Measurements from ENCODE around the gene TFF1.

Gene TFF1

DNA sequence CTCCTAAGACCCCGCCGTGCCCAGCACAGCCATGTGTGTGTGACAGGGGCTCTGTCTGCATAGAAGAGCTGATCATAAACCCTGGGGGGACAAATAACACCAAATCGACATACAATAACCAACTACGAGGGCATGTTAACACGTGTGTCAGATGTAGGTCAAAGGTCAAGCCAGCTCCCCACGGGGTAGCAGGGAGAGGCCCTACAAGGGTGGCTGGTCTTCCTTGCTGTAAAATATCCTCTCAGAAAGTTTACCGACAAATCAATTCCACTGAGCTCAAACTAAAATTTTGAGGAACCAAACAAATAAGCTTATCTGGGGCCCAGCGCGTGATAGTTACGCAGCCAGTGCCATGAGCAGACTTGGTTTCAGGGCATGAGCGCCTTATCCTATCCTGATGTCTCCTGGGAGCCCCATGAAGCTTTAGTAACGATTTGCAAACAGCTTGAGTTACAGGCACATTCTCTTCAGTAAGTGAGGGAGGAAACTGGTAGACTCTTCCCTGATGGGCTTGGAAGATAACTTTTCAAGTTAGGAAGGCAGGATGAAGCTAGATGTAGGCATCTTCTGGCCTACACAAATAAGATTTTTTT is 32.2 kb upstream of the TFF1 start:
- DNase-seq (ENCODE audit: low spot score) = no peak

DNA sequence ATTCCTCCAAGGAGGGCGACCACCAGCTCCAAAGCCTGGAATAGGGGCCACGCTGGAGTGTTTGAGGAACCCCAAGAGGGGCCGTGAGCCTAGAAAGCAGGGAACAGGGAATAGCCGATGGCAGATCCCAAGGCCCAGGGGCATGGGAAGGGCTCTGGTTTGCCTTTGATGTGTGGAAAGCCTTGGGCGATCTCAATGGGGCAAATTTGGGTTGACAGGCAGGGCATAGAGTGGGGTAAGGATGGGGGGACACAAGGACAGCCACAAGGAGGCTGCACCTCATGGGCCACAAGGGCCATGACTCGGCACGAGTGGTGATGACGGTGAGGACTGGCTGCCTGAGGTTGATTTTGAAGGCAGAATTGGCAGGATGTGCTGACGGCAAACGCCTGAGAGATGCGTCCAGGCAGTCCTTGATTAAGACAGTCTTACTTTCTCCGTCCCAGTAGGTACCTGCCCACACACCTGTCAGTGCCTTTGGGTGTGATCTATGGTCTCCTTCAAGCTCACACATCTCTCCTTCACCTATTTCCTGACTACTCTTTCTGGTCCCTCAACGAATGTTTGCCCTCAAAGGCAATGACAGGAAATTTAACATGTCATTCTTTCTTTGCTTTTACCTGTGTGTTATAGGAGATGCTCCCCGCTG is 31.5 kb upstream of the TFF1 start:
- no peak for DNase-seq (ENCODE audit: low spot score)

DNA sequence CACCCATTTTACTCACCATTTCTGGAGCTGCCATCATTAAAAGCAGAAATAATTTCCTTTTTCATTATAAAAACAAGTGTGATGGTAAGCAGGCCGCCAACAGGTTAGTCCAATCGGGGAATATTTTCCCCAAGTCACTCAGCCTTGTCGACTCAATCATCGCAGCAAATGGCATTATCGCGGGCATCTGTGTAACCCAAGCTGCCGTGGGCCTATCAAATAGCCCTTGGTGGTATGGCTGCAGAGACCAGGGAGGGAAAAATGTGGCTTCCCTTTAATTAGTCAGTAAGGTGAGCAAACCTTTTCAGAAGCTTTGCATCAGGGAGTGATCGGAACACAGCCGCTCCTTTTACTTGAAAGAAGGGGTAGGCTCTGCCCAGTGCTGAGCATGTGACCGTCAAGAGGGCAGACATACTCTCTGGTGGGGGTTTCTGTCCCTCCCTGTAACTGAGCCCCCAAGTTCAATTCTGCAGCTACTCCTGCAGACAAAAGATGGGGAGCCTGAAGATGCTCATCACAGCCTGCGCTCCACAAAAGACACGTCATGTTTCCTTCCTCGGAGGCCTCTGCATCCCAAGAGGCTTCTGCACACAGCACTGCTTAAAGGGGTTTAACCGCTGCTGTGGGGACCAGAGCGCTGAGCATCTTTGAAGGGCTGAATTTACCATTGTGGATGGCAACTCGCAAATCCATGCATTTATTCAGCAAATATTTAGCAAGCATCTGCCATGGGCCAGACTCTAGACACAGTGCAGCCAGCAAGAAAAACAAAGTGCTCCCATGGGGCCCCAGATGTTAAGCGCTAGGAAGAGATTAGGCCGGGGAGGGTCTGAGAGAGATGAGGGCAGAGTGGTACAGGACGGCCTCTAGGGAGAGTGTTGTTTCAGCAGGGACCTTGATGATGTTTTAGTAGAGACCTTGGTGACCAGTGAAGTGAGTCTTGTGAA is 30.7 kb upstream of the TFF1 start:
- DNase-seq (ENCODE audit: low spot score) = no peak

DNA sequence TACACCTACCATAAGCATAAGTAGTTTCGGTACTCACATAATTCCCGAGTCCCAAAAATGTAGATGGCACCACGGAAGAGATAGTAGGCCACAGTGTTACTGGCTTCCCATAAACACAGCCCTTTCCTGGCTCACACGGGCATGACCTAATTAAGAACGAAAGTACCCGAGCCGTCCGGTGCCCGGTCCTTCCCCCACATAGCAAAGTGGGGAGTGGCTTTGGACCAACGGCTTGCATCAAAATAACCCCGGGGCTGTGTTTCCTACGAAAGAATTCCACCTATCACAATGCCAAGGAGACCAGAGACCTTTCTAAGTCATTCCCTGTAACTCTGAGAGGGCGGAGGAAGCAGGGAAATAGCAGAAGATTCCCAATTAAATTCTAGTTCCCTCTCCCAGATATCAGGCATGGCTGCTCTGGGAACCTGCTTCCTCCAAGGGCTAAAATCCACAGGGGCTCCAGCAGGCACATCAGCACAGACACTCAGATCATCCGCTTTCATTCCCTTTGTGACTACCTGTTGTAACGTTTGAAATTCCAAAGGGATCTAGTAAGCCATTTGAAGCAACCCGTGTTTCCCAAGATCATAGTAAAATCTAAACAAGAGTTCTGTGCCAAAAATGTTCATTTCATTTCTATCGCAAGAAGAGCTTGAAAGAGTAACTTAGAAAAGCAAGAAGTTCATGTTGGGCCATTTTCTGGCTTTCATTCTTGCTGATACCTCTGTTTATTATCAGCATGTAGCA is 29.7 kb upstream of the TFF1 start, which contains the start of gene TMPRSS3:
TMPRSS3 (minus strand) TSS at position 148 of the 747 bp plus-strand sequence. CDS start 635 bp downstream, outside the sequence.
- no peak for DNase-seq (ENCODE audit: low spot score)

DNA sequence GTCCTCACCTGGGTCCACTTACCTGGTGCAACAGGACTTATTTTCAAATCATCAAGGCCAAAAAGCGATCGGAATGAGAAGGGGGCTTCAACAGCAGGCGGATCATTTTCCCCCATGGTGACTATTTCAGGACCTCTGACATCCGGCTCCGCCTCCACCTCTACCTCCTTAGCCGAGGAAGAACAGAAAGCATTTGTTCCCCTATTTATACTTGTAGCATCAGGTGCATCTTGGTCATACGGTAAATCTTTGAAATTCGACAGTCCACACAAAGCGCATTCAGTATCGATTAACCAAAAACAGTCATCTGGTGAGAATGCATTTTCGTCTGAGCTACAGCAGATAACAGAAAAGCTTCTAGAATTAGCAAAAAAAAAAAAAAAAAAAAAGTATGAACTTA is 29.0 kb upstream of the TFF1 start:
- no peak for DNase-seq (ENCODE audit: low spot score)

DNA sequence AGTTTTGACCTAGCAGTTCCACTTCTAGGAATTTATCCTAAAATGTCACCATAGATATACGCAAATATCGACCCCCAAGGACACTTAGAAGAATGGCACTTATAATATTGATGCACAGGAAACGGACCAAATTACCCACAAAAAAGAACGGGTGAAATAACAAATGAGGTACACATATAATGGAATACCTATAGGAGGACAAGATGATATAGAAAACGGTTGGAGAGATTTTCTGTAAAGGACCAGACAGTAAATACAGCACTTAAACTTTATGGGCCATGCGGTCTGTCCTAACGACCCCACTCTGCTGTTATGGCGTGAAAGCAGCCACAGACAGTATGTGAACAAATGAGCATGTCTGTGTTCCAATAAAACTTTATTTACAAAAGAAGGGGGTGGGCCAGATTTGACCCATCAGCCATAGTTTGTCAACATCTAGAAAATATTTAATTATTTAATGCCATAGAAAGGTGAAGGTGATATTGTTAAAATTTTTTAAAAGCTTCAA is 27.2 kb upstream of the TFF1 start:
- no peak for DNase-seq (ENCODE audit: low spot score)

DNA sequence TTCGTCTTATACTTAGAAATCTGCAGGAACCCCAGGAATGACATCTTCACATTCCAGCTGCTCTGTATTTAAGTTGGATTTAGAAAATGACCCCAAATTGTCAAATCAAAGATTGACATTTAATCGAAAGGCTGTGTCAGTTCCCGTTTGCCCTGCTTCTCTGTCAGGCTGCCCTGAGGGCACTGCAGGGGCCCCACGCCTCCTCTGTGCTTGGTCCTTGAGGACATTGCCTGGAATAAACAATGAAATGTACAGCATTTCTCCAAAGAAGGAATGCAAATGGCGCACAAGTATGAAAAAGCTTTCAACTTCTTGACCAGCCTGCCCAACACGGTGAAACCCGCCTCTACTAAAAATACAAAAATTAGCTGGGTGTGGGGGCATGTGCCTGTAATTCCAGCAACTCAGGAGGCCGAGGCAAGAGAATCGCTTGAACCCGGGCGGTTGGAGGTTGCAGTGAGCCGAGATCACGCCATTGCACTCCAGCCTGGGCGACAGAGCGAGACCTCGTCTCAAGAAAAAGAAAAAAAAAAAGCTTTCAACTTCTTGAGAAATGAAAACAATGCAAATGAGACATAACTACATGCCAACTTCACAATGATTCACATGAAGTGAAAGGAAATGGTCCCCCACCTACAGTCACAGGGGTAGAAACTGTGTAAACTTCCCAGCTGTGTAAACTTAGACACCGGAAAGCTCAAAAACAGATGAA is 26.6 kb upstream of the TFF1 start:
- no peak for DNase-seq (ENCODE audit: low spot score)

DNA sequence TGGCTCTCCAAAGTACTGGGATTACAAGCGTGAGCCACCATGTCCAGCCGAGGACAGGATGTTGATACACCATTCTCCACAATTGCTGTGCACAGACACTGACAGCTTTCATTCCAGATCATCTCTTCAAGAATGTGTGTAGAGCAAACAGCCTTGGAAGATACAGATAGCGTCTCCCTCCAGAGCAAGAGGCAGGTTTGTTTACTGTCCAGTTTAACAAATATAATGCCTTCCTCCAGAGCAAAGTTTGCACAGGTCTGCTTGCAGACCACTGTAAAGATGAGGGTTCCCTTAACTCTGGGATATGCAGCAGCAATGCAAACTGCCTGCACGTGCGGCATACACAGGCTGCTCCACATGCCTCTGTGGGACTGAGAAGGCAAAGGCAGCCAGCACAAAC is 25.0 kb upstream of the TFF1 start:
- DNase-seq (ENCODE audit: low spot score) = no peak

DNA sequence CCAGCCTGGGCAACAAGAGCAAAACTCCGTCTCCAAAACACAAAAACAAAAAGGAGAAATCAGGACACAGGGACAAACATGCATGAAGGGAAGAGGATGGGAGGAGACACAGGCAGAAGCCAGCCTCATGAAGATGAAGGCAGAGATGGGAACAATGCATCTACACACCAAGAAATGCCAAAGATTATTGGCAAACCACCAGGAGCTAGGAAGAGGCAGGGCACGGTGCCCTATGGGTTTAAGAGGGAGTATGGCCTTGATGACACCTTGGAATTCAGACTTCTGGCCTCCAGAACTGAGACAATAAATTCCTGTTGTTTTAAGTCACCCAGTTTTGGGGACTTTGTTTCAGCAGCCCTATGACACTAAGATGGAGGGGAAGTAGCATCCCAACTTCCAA is 24.4 kb upstream of the TFF1 start:
- DNase-seq (ENCODE audit: low spot score) = no peak

DNA sequence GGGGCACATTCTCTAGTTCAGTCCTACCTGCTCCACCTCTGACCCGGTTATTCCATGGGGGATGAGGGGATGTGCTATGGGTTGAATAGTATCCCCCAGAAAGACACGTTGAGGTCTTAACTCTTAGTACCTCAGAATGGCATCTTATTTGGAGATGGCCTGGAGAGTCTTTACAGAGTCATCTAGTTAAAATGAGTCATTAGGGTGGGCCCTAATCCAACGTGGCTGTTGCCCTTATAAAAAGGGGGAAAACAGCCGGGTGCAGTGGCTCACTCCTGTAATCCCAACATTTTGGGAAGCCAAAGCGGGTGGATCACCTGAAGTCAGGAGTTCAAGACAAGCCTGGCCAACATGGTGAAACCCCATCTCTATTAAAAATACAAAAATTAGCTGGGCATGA is 23.9 kb upstream of the TFF1 start:
- DNase-seq (ENCODE audit: low spot score) = no peak

DNA sequence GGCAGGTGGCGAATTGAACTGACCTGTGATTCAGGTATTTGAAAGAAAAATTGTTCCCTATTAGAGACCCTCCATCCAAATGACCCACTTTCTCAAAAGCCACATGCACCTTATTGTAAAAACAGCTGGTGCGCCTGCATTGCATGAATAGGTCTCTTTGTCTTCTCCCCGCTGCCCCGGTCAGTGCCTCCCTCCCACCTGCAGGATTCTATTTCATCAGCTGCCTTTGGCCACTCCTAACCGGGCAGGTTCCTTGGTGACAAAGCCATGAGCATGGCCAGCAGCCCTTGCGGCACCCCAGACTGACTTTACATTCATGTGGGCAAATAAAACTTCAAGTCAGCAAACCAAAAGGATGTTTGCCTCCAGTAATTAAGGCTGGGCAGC is 23.1 kb upstream of the TFF1 start:
- no peak for DNase-seq (ENCODE audit: low spot score)

DNA sequence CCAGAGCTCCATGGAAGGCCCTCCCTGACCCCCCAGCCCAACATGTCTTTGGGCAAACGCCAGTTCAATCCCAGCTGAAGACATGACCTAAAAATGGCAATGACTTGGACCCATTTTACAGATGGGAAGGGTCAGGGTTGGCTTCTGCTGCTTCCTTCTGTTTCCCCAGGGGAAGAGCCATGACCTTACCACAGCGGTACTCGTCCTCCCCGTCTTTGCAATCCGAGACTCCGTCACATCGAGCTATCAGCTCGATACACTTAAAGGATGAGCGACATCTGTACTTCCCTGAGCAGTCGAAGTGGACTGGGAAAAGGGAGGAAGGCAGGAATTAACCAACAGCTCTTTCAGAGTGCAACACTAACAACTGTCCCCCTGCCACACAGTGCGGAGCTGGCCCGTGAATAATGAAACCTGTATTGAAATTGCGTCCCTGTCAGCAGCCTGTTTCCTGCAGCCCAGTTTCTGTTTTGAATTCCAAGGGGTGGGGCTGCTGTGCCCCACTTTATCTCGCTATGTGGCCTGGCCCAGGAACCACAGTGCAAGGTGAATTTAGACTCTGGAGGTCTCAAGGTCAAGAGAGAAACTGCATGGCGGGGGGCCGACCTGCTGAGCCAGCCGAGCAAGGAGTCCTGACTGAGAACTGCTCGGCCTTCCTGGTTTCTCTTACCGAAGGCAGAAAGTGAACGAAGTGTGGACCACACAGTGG is 22.6 kb upstream of the TFF1 start:
- no peak for DNase-seq (ENCODE audit: low spot score)

DNA sequence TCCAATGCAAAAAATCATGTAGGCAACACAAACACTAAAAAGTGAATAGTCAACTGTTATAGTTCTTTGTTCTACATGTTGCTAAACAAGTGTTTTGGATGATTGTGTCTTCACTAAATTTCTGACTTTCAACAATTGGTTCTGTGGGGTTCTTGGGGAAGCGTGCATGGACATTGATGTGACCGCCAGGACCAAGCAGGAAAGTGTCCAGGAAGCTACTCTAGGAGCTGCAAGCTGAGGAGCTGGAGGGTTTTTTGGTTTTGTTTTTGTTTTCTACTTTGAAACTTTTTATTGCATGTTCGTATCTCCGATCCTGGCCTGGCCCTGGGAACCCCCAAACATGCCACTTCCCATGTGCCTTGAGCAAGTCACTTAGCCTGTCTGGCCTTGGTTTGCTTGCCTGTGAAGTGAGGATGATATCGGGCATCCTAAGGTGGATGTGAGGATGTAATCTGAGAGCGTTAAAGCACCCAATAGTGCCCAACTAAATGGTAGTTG is 21.6 kb upstream of the TFF1 start:
- no peak for DNase-seq (ENCODE audit: low spot score)

DNA sequence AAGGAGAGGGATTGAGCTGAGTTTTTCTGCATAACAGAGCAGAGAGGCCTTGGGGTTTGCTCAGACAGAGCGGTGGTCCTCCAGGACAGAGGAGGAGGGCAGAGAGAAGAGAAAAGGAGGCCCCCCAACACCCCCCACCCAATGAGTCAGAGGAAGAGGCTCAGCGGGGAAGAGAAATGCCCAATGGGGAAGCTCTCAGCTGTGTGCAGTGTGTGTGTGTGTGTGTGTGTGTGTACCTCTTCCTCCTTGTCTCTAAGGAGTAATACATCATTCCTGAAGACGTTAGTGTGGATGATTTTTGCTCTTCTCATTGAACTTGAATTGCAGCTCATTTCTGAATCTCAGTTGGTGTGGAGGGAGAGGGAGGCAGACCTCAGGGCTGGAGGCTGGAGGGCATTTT is 20.8 kb upstream of the TFF1 start:
- no peak for DNase-seq (ENCODE audit: low spot score)

DNA sequence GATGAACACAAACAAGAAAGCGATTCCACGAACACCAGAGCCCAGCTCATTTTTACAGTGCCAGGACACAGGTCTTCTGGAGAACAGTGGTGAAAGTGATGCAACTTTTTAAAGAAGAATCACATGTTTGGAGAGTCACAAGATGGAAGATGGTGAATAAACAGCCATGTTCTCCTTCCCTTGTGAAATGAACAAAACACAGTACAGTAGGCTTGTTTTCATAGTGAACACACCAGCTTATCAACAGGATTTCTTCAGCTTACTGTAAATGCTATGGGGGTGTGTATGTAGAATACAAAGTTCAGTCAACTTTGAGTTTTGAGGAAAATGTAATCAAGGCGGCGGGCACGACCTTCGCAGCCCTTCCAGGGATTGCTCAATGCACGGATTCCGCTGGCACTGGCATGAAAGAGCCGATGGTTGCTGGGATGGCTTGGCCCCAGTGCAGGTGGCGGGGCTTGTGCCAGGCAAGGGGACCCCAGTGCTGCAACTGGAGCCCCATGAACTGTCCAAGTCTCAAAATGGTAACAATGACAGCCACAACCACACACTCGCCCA is 19.8 kb upstream of the TFF1 start:
- DNase-seq (ENCODE audit: low spot score) = no peak

DNA sequence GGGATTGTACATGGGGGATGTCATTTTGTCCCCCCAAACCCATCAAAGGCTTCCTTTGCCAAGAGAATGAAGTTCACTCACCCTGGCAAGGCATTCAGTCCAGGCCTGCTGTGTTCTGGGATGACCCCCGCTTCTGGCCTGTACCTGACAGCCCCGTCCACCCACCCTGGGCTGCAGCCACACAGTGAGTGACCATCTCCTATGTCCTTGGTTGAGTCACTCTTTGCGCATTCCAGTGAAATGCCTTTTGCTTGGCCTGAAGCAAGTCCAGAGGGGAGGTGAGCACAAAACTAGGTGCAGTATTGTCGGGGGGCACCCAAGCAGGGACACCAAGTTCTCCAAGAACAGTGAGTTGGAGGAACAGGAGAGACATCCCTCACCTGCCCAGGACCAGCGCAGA is 19.3 kb upstream of the TFF1 start:
- no peak for DNase-seq (ENCODE audit: low spot score)

DNA sequence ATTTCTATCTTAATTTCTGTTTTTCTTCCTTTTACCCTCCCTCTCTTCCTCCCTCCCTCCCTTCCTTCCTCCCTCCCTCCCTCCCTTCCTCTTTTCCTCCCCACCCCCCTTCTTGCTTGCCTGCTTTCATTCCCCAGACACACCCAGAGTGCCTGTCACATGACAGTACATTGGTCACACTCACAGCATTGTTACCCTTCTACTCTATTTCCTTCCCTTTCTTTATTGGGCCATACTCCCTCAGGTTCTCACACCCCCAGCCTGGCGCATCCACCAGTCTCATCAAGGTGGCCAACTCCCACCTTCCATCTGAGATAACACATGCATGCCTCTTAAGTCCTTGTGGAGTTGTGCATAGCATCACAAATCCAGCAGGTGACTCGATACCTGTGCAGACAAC is 18.7 kb upstream of the TFF1 start:
- DNase-seq (ENCODE audit: low spot score) = no peak

DNA sequence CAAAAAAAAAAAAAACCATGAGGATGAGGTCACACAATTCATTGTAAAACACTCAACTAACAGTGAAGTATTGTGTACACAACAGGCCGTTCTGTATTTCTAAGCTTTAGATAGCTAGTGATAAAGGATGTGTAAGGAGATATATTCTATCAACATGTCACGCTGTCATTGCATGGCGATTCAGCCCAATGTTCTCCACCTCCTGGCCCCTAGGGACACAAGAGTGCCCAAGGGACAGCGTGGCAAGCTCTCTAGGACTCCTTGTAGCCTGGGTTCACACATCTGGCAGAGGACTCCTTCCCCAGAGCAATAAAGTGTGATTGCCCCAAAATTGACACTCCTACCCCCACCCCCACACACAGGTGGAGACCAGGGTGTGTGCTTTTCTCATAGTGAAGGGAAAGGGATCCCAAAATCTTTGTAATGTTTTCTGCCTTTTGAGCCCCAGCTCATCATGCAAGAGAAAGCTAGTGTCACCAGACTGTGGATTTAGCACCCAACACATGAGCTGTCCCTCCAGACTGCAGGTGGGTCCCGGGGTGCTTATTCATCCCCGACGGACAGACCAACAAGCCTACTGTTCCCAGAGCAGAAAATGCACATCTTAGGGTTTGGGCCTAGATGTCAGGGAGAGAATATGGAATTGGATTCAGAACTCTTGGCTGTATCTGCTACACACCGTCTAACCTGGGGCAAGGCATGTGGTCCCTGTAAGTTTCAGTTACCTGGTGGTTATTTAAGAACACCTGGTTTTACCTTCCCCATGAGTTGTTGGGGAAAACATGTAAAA is 18.0 kb upstream of the TFF1 start:
- DNase-seq (ENCODE audit: low spot score) = no peak

DNA sequence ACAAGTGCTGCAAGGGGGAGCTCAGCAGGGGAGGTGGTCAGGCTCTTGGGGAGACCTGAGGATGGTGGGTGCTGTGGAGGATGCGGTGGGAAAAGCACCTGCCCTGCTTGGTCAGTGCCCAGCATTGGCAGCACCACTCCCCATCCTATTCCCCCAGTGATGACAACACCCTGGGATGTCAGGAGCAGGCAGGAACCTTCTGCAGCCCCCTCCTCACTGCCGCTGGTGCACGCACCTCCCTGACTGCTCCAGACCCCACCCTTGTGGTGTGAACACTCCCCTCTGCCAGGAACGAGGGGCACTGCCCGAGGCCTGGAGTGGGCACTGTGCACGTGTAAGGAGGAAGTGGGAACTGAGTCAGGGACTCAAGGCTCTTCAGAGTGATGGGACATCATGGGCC is 17.0 kb upstream of the TFF1 start:
- no peak for DNase-seq (ENCODE audit: low spot score)

DNA sequence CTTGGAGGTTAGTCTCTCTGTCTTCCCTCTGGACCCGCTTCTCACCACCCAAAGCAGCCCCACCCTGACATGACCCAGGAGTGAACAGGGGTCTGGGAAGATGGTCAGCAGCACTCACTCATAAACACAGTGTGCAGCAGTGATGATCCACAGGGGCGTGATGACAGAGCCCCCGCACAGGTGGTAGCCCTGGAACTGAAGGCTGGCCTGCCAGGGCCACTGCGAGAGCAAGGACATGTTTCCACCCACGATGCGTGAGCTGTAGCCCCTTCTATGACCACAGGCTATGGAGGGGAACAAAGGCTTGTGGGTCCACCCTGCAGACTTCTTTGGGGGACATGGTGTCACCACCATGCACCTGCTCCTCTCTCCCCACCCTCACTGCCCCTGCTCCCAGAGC is 16.6 kb upstream of the TFF1 start:
- no peak for DNase-seq (ENCODE audit: low spot score)
